GM21619 (cell line): ENCODE results near the gene TMCC1.
"Not testable (repeated sequence)": the region's sequence is repeated elsewhere in the genome, so short reads cannot be mapped to it uniquely, and the experiment has no call there.

ENCODE experiments used
- ATAC-seq: cut with Tn5 transposase; IDR thresholded peaks from one replicate; pipeline ENCODE4 v1.9.1; 2021; ENCODE audit not compliant: unreplicated experiment

The TMCC1 gene

GRCh38 chr3:129837065-129837642 lies 56.4 kb downstream of the TMCC1 start:
- ATAC-seq = no peak

GRCh38 chr3:129836381-129837064 lies 57.0 kb downstream of the TMCC1 start:
- ATAC-seq = no peak

GRCh38 chr3:129835198-129835597 lies 58.3 kb downstream of the TMCC1 start:
- ATAC-seq = no peak

DNA sequence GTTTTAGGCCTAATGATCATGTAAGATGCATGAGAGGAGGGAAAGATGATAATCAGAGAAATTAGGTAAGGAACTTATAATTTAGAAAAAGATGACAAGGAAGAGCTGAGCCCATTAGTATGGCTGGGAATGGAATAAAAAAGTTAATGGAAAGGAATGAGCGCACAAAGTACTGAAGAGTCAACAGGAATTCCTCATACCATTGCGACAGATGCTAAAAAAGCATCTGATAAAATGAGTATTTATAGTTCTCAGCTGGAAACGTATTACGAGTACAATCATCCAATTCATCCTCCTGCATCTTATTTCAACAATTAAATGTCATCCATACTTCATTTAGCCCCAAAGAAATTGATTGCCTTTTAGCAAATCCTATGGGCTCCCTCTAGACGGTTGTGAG lies 58.9 kb downstream of the TMCC1 start:
- ATAC-seq = no peak

GRCh38 chr3:129831942-129832341 lies 61.6 kb downstream of the TMCC1 start:
- ATAC-seq = not testable (repeated sequence)

- ATAC-seq = no peak
Measured at GRCh38 chr3:129831503-129831902, 62.0 kb downstream of the TMCC1 start.

DNA sequence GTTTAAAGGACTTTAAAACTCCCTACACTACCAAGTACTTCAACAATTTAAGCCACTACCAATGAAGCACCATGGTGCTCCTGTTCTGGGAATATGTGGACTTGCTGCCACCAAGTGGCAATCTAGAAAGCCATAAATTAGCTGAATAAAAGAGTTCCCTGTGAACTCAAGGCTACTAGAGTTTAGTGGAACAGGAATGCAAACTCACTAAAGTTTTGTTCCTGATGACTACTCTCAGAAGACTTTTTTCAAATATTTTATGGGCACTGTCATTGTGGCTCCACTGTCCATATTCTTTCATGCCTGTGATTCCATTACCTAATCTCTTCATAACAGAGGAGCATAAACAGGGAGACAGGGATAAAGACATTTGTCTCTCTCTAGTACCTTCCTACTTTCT lies 63.9 kb downstream of the TMCC1 start:
- no peak for ATAC-seq

DNA sequence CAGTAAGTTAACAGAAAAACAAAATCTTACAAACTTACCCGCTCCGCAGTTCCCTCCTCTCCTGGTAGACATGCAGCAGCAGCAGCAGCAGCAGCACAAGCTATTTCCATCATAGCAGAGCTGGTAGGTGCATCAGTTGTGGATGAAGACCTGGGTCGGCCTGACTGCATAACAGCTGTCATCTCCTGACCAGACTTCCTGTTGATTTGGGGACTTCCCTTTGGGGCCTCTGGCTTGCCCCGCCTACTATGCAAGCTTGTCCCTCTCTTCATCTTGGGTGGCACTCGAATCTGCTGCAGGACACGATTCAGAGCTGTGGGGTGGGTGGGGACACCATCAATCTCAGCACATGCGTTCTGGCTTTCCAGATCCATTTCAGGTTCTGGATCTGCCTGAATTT lies 65.7 kb downstream of the TMCC1 start:
- peak; percentile 87 for ATAC-seq

DNA sequence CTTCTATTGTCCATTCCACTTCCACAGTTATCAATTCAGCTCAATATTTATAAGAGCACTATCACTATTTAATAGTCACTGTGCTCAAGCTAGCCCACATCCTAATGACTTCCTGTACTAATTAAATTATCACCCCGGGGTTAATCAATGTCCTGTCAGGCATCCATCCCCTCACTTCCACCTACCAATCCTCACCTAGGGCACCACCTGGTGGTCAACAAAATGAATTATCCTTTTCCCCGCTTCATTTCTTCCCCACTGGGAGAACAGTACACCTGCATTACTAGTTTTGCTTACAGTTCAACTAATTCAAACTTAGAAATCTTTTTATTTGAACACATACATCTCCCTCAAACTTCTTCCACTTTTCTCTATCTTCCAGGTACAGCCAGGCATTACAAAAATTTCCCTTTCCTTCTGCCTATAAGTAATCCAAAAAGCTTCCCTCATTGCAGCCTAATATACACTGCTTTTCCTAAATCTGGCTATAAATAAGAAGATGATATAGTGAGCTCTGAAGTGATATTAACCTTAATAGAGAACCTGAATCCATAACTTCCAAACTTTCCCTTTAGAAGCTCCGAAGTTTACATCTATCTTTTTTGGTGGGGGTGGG lies 68.5 kb downstream of the TMCC1 start:
- no peak for ATAC-seq

DNA sequence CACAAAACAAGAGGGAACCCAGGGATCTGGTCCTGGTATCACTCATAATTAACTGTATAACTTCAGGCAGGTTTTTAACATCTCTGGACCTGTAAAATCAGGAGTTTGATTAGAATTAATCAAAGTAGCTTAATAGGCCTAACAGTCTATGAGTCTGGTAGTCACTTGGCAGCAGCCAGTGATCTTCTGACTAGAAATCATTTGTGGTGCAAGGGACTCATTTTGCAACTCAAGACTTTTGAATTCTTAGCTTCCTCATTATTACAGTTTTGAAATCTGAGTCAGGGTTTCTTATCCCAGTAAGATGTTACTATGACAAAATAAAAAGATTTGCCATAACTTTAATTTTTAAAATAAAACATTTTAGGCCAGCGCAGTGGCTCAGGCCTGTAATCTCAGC lies 70.8 kb downstream of the TMCC1 start:
- no peak for ATAC-seq

GRCh38 chr3:129822241-129822640 lies 71.3 kb downstream of the TMCC1 start:
- ATAC-seq = no peak

- no peak for ATAC-seq
Measured at GRCh38 chr3:129820587-129820986, 72.9 kb downstream of the TMCC1 start.

GRCh38 chr3:129812589-129812988 lies 80.9 kb downstream of the TMCC1 start:
- ATAC-seq = no peak

GRCh38 chr3:129809297-129809696 lies 84.2 kb downstream of the TMCC1 start:
- no peak for ATAC-seq

DNA sequence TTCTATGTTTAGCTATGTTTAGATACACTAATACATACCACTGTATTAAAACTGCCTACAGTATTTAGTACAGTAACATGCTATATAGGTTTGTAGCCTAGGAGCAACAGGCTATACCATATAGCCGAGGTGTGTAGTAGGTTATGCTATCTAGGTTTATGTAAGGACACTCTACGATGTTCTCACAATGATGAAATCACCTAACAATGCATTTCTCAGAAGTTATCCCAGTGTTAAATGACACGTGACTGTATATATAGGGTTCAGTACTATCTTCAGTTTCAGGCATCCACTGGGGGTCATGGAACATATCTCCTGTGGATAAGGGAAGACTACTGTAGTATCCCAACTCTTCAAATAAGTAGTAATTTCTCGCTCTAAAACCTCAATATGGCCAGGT lies 97.4 kb downstream of the TMCC1 start:
- no peak for ATAC-seq

DNA sequence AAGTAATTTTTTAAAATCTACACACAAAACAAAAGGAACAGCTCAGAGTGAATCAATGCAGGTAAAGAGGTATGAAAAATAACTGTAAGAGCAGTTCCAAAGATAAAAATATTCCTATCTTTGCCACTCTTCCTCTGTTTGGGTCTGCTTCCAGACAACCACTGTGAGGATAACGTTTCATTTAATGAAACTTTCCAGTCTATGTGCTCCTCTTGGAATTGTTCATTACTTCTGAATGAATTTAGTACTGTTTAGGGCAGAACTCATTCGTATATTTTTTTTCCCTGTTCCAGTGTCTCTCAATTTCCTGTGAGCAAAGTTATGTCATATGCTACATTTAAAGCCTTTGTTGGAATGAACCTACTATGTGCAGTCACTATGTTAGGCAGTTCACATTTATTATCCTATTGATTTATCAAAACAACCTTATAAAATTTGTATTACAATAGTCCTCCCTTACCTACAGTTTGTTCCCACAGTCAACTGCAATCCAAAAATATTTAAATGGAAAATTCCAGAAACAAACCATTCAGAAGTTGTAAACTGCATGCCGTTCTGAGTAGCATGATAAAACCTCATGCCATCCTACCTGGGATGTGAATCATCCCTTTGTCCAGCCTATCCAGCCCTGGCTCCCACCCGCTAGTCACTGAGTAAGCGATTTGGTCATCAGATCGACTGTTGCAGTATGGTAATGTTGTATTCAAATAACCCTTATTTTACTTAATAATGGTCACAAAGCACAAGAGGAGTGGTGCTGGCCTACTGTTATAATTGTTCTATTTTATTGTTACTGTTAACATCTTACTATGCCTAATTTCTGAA lies 98.1 kb downstream of the TMCC1 start:
- no peak for ATAC-seq

DNA sequence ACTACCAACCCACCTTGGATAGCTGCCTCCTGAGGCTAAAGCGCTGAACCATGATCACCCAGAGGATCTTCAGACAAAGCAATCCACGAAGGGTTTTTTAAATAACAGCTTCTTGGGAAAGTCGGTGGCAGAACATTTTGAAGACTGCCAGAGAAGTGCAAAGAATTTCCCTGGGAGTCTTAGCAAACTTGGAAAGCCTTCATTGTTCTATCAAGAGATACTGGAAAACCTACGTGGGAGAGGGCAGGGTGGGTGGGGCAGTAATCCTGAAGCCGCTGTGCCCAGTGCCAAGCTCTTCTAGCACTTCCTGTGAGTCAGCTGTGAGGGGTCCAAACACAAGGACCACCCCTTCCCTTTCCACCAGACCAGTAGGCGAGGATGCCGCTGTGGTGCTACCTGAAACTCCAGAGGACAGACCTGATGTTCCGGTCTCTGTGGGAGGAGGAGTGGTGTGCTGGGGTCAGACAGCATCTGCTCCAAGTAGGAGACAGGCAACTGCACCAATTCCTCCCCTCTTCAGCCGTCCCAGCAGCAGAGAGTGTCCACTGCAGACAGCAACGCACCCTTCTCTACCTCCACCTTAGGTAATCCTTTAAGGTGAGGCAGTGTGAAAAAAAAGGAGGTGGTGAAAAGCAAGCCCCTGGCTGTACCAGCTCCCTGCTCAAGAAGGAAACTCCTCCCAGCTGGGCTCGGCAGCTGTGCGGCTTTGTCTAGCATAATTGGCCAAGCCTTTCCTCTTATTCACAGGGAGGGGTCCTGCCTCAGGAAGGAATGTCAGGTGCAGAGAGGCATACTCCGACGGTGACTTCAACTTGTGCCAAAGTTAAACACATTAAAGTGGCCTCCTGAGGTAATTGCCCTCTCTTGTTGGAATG lies 99.0 kb downstream of the TMCC1 start:
- no peak for ATAC-seq

DNA sequence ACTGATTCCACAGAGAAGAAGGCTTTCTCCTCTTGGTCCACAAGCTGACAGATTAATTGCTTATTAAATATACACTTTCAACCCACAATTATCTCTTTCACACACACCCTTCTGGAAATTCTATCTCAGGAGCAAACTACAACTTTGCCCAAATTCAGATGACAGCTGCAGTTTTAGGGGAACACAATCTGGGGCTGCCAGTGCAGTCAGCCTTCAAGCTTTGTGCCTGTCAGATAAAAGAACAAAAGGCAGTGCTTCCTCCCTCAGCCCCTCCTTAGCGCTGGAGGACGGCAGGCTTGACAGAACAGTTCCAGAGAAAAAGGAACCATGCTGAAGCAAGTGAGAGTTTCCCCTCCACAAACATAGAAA lies 99.6 kb downstream of the TMCC1 start:
- no peak for ATAC-seq

GRCh38 chr3:129793319-129793718 lies 100.2 kb downstream of the TMCC1 start:
- no peak for ATAC-seq

DNA sequence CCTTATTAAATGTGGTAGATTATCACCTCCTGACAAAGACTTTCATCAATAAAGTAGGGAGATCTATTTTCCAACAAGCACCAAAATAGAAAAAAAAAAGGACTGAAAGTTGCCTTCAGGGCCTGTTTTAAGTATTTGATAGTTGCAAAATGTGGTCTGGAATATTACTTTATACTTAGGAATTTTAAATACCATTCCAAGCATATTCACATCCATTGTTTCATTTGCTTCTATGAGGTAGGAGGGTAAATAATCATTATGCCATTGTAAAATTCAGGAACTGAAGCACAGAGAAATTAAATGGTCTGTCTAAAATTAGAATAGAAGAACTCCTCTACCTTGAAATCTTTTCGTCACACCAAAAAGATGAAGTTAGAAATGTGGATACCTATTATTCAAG lies 110.0 kb downstream of the TMCC1 start:
- ATAC-seq = no peak

- ATAC-seq = no peak
Measured at GRCh38 chr3:129778871-129779270, 114.6 kb downstream of the TMCC1 start.
